WTC11 (cell line): ENCODE results near the gene PTPN13.

Experiments used
- CTCF ChIP-seq: fragments of 200-600 bp; IDR thresholded peaks from 2 replicates; pipeline ENCODE4 v1.8.0; 2022; ENCODE audit warnings: antibody characterized with exemption
- SMAD3 ChIP-seq: sonication (generic); formaldehyde crosslinking; IDR thresholded peaks from 2 replicates; pipeline ENCODE4 v1.8.0; 2022; ENCODE audit warnings: missing genetic modification reagents, mild to moderate bottlenecking, borderline replicate concordance

- TF ChIP-seq SMAD3 (CRISPR knock-in tag) (no peak), CTCF (no peak)
Observed at GRCh38 chr4:86685401-86685800, 91.3 kb downstream of the PTPN13 start.
